ENCODE data around the gene ZNF24.

The ZNF24 gene

GRCh38 chr18:35352778-35353177, 8.6 kb upstream of the ZNF24 start:
- DNase-seq = no peak

DNA sequence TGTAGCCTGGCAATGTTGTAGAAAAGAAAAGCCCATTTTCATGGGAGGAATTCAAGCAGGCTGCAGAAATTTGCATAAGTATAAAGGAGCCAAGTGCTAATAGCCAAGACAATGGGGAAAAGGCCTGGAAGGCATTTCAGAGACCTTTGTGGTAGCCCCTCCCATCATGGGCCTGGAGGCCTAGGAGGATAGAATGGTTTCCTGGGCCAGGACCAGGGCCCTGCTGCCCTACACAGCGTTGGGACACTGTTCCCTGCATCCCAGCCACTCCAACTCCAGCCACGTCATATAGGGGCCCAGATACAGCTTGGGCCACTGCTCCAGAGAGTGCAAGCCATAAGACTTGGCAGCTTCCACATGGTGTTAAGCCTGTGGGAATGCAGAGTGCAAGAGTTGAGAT, 8.1 kb upstream of the ZNF24 start:
- DNase-seq = no peak

GRCh38 chr18:35348001-35348400, 3.8 kb upstream of the ZNF24 start:
- no peak for DNase-seq

GRCh38 chr18:35345950-35346349, 1.7 kb upstream of the ZNF24 start:
- DNase-seq = no peak

DNA sequence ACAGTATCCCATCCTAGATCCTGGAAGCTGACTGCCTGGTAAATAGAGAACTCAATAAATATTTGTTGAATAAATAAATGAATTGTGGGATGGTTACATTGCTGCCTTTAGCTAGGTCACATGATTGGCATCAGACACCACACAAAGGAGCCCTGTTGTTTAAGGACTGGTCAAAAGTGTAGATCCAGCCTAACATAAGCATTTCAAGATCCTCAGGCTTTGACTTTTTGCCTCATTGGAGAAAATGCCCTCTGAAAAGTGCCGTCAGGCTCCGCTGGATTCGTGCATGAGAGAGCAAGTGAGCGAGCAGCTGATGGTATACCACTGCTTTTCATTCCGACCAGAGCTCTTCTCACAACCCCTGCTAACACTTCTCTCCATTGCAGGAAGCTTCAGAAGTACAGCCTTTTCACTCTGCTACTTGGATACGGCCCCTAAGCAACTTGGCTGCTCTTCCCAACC, 1.3 kb upstream of the ZNF24 start:
- peak; percentile 47 for DNase-seq

- DNase-seq = no peak
Measured at GRCh38 chr18:35344736-35345459, 678 bp upstream of the ZNF24 start.

- DNase-seq = no peak
Measured at GRCh38 chr18:35343488-35343935, 708 bp downstream of the ZNF24 start.

GRCh38 chr18:35337286-35337685, 6.9 kb downstream of the ZNF24 start:
- no peak for DNase-seq

DNA sequence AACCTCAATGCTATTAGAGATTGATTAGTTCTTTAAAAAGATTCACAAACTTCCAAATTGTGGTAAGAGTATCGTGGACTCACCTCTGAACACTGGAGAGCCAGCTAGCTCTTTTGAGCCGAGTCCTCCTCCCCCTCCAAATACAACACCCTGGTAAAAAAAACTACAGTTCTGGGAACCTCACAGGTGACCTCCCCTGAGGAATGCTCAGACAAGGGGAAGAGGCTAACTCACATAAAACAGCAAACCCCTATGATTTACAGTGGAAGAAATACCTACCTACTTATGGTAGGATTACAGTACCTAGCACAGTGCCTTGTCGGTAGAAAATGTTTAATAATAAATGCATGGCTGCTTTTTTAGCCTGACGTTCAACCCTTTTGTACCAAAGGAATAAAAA, 8.4 kb downstream of the ZNF24 start:
- DNase-seq = no peak

DNA sequence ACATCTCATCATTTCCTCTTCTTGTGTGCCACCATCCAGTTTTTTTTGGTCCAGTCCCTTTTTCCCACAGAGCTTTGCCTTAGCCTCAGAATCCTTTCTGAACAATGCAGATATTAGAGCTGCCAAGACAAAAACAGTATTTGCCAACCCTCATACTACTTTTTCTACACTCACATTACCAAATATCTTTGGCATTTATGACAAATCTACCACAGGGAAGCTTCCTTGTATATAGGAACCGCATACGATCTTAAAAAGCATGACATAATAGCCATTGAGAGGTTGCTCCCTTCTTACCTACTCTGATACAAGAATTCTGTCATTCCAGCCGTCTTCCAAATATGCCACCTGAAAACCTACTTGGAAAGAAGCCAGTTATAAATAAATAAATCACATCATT, 9.4 kb downstream of the ZNF24 start:
- no peak for DNase-seq

- no peak for DNase-seq
Measured at GRCh38 chr18:35334212-35334611, 10.0 kb downstream of the ZNF24 start.

DNA sequence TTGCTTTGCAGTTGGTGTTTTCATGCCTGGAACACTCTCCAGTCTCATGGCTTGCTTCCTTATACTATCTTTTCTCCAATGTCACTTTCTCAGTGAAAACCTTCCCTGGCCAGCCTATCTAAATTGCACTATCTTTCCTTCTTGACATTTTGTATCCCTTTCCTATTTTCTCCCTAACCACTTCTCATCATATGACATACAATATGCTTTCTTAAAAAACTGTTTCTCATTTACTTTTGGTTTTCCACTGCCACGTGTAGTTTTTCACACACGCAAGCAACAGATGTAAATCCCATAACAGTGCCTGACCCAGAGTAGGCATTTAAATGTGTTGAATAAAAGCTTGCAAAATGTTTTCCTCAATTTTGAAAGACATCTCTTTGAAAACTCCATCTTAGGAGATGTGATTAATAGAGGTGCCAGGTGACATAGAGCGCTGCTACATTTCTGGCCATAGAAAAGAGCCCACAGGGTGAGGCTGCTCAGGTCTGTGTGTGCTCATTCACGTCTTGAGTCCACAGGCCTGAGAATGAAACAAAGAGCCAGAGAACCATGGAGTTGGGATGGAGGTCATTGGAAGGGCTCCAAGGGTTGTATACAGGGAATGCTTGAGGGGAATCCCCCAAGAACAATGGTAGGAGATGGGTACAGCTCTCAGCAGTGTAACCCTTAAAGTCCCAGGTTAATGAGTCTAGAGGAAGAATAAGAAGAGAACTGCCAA, 12.7 kb downstream of the ZNF24 start:
- DNase-seq = no peak

- DNase-seq = no peak
Measured at GRCh38 chr18:35328868-35329267, 15.4 kb downstream of the ZNF24 start.

DNA sequence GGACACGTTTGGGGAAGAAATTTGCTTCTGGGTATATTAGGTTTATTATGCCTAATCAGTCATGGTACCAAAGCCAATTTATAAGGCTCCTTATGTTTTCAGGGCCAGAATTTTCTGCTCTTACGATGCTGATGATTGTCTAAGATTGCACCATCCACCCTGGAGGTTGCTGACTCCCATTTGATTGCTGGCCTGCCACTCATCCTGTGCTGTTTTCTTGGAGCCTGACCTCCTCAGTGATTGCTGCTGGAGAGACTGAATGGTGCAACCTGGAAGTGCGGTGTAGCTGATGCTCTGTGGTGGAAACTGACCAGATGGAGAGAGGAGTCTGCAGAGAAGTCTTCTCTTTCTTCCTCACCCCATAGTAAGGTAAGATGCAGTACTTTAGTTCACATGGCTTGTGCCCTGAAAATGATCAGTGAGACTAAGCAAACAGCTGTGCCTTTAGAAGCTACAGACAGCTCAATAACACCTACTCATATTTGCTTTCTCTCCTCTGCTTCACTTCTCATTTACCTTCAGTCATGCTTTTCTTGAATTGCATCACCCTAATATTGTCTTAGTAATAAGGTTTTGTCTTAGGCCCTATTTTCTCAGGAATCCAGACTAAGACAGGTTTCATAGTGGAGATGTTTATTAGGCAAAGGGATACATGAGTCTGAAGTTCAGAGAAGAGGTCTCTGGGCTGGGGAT, 17.4 kb downstream of the ZNF24 start:
- DNase-seq = no peak

- no peak for DNase-seq
Measured at GRCh38 chr18:35324926-35325655, 19.1 kb downstream of the ZNF24 start.

- DNase-seq = no peak
Measured at GRCh38 chr18:35322486-35323458, 21.4 kb downstream of the ZNF24 start.

DNA sequence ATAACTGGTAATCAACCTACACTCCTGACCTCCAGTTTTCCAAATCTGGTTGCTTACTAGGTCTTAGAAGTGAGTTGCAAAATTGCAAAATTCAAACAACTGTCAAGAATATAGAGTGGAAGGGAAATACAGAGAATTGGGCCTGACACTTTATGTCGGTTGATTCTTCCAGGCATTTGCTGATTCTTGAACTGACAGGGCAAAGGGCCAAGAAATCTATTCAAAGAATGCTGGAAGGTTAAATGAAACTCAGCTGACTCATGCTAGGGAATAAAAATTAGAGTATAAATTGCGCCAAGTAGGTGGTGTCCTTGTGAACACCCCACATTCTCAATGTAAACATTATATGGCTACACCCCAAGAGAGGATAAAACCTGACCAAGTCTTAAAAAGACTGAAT, 32.7 kb downstream of the ZNF24 start:
- no peak for DNase-seq

- DNase-seq = no peak
Measured at GRCh38 chr18:35306588-35307250, 37.5 kb downstream of the ZNF24 start.

- DNase-seq = no peak
Measured at GRCh38 chr18:35303610-35304009, 40.6 kb downstream of the ZNF24 start.

- DNase-seq = no peak
Measured at GRCh38 chr18:35296060-35296459, 48.2 kb downstream of the ZNF24 start.

GRCh38 chr18:35291166-35291565, 53.1 kb downstream of the ZNF24 start:
- no peak for DNase-seq

All from right forelimb (tissue), 1 donor.